ELF-1 (cell line): ENCODE data around the gene CSAG1.
"Not testable (repeated sequence)": the region's sequence is repeated elsewhere in the genome, so short reads cannot be mapped to it uniquely, and the experiment has no call there.

Experiments used
- DNase-seq: peaks from one replicate; pipeline ENCODE4 v3.0.0-alpha.2; 2016; ENCODE audit warnings: low read depth, low spot score

Gene CSAG1, protein sequence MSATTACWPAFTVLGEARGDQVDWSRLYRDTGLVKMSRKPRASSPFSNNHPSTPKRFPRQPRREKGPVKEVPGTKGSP

DNA sequence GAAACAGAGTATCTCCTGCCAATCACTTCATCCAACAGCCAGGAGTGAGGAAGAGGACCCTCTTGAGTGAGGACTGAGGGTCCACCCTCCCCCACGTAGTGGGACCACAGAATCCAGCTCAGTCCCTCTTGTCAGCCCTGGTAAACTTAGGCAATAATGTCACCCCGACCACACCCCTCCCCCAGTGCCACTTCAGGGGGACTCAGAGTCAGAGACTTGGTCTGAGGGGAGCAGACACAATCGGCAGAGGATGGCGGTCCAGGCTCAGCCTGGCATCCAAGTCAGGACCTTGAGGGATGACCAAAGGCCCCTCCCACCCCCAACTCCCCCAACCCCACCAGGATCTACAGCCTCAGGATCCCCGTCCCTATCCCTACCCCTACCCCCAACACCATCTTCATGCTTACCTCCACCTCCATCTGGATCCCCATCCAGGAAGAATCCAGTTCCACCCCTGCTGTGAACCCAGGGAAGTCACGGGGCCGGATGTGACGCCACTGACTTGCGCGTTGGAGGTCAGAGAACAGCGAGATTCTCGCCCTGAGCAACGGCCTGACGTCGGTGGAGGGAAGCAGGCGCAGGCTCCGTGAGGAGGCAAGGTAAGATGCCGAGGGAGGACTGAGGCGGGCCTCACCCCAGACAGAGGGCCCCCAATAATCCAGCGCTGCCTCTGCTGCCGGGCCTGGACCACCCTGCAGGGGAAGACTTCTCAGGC is at the start of gene CSAG1, which contains the start of gene MAGEA12:
Gene CSAG1 (minus strand): TSS at position 461 of the 715 bp plus-strand sequence. CDS start 1,261 bp downstream, outside the sequence.
Gene MAGEA12 (plus strand): TSS at position 497 of the 715 bp plus-strand sequence. CDS start 2,405 bp downstream, outside the sequence.
- DNase-seq, result no peak

DNA sequence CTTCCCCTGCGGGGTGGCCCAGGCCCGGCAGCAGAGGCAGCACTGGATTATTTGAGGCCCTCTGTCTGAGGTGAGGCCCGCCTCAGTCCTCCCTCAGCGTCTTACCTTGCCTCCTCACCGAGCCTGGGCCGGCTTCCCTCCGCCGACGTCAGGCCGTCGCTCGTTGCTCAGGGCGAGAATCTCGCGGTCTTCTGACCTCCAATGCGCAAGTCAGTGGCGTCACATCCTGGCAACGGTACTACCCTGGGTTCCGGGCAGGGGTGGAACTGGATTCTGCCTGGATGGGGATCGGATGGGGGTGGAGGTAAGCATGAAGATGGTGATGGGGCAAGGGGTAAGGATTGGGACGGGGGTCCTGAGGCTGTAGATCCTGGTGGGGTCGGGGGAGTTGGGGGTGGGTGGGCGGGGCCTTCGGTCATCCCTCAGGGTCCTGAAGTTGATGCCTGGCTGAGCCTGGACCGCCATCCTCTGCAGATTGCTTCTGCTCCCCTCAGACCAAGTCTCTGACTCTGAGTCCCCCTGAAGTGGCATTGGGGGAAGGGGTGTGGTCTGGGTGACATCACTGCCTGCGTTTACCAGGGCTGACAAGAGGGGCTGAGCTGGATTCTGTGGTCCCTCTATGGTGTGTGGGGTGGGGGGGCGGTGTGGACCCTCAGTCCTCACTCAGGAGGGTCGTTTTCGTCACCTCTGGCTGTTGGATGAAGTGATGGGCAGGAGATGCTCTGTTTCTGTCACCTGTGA is 36.2 kb upstream of the CSAG1 start, which contains the start of gene MAGEA6:
Gene MAGEA6 (minus strand): TSS at position 141 of the 741 bp plus-strand sequence. CDS start 2,039 bp downstream, outside the sequence.
- not testable (repeated sequence) for DNase-seq

DNA sequence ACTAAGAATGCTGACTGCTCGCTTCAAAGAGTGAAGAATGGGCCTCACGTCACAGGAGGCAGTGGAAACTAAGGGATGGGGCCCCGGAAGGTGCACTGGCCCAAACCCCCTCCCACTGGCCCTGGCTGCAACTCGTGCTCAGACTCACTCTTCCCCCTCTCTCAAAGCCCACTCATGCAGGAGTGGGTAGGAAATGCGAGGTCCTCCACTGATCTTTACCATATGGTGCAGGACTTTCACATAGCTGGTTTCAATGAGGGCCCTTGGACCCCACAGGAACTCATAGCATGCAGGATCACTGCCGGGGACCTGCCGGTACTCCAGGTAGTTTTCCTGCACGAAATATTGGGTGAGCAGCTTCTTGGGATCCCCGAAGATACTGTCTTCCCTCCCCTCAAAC is 33.0 kb upstream of the CSAG1 start:
- not testable (repeated sequence) for DNase-seq

DNA sequence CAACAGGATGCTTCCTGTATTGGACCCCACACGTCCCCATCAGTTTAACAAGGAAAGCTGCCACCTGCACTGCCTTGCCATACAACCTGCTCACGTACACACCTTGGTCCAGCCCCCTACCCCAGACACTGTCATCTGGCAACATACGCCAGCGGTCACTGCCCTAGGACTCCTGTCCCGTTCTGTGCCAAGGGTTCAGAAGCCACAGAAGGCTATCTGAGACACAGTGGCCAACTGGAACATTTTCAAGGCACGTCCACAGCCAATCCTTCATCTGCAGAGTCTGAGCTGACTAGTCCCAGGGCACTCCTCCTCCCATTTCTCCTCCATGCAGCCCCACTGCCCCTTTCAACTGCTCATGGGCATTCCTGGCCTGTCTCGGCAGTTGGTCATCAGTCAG is 28.1 kb upstream of the CSAG1 start:
- DNase-seq, result not testable (repeated sequence)

DNA sequence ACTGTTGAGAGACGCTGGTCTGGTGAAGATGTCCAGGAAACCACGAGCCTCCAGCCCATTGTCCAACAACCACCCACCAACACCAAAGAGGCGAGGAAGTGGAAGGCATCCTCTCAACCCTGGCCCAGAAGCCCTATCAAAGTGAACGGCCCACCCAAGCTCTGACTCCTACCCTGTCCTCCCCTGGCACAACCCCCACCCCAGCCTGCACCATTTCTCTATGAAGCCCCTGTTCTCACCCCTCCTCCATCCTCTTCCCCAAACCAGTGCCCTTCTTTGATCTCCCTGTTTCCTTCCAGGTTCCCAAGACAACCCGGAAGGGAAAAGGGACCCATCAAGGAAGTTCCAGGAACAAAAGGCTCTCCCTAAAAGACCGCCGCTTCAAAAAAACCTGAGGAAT is 26.0 kb upstream of the CSAG1 start:
- DNase-seq, result not testable (repeated sequence)

DNA sequence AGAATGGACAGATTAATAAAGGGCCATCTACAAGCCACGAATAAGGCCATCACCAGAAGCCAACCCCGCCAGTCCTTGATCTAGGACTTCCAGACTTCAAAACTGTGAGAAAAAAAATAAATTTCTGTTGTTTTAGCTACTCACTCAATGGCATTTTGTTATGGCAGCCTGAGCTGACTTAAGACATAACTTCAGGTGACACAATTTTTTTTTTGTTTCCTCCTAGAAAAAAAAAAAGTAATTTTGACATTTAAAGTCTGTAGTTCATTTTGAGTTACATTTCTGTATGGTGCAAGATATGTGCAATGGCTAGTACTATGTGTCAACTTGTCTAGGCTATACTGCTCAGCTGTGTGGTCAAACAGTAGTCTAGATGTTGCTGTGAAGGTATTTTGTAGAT is 25.4 kb upstream of the CSAG1 start, which contains the start of gene CSAG3:
Gene CSAG3 (plus strand): TSS at position 301 of the 400 bp plus-strand sequence.
- DNase-seq, result not testable (repeated sequence)

DNA sequence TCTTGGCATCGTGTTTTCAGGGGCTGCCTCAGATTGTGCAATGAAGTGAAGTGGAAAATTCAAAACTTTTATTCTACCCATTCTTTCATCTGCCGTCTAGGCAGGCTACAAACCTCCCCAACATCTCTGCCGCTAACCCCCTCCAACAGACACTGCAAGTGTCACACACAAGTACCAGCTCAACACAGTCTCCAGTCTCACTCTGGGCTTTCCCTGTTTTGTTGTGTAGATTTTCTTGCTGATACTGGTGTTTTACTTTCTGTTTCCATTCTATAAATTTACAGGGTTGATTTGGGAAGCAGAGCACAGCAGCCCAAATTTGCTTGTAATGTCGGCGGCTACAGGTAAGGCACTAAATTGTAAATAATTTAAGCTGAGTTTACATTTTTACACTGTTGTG is 21.4 kb upstream of the CSAG1 start:
- DNase-seq, result not testable (repeated sequence)

DNA sequence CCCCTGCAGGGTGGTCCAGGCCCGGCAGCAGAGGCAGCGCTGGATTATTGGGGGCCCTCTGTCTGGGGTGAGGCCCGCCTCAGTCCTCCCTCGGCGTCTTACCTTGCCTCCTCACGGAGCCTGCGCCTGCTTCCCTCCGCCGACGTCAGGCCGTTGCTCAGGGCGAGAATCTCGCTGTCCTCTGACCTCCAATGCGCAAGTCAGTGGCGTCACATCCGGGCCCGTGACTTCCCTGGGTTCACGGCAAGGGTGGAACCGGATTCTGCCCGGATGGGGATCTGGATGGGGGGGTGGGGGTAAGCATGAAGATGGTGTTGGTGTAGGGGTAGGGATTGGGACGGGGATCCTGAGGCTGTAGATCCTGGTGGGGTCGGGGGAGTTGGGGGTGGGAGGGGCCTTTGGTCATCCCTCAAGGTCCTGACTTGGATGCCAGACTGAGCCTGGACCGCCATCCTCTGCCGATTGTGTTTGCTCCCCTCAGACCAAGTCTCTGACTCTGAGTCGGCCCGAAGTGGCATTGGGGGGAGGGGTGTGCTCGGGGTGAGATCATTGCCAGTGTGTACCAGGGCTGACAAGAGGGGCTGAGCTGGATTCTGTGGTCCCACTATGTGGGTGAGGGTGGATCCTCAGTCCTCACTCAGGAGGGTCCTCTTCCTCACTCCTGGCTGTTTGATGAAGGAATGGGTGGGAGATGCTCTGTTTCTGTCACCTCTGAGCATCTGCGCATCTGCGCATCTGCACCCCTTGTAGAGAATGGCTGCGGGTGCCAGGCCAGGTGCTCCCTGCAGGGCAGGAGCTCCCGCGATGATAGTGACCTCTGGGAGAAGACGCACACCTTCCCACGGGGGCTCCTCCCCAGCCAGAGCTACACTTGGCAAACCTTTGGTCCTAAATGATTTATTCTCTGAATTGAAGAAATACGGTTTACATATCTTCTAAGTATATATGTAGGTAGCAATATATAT is 20.4 kb upstream of the CSAG1 start, which contains the start of gene MAGEA2:
Gene MAGEA2 (minus strand): TSS at position 157 of the 965 bp plus-strand sequence. CDS start 2,479 bp downstream, outside the sequence.
- DNase-seq, result not testable (repeated sequence)

DNA sequence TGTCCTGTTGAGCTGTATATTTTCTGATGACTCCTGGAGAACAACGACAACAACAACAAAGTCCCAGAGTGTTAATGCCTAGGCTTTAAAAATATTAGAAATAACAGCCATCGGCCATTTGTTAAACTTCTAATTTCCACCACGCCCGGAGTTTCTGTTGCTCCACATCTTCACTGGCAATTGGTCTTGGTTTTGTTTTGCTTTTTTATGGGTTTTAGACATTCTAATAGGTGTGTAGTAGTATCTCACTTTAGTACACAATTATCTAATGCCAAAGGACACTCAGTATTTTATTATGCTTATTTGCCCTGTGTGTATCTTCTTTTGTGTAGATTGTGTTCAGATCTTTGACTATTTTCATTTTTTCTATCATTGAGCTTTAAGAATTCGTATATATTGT is 5.0 kb upstream of the CSAG1 start:
- no peak for DNase-seq

DNA sequence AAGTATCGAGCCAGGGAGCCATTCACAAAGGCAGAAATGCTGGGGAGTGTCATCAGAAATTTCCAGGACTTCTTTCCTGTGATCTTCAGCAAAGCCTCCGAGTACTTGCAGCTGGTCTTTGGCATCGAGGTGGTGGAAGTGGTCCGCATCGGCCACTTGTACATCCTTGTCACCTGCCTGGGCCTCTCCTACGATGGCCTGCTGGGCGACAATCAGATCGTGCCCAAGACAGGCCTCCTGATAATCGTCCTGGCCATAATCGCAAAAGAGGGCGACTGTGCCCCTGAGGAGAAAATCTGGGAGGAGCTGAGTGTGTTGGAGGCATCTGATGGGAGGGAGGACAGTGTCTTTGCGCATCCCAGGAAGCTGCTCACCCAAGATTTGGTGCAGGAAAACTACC is 3.0 kb upstream of the CSAG1 start:
- DNase-seq, result not testable (repeated sequence)

DNA sequence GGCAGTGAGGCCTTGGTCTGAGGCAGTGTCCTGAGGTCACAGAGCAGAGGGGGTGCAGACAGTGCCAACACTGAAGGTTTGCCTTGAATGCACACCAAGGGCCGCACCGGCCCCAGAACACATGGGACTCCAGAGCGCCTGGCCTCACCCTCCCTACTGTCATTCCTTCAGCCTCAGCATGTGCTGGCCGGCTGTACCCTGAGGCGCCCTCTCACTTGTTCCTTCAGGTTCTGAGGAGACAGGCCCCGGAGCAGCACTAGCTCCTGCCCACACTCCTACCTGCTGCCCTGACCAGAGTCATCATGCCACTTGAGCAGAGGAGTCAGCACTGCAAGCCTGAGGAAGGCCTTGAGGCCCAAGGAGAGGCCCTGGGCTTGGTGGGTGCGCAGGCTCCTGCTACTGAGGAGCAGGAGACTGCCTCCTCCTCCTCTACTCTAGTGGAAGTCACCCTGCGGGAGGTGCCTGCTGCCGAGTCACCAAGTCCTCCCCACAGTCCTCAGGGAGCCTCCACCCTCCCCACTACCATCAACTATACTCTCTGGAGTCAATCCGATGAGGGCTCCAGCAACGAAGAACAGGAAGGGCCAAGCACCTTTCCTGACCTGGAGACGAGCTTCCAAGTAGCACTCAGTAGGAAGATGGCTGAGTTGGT is 2.5 kb upstream of the CSAG1 start:
- DNase-seq, result no peak

DNA sequence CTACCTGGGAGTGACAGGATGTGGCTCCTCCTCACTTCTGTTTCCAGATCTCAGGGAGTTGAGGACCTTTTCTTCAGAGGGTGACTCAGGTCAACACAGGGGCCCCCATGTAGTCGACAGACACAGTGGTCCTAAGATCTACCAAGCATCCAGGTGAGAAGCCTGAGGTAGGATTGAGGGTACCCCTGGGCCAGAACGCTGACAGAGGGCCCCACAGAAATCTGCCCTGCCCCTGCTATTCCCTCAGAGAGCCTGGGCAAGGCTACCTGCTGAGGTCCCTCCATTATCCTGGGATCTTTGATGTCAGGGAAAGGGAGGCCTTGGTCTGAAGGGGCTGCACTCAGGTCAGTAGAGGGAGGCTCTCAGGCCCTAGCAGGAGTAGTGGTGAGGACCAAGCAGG is 1.6 kb upstream of the CSAG1 start:
- no peak for DNase-seq

DNA sequence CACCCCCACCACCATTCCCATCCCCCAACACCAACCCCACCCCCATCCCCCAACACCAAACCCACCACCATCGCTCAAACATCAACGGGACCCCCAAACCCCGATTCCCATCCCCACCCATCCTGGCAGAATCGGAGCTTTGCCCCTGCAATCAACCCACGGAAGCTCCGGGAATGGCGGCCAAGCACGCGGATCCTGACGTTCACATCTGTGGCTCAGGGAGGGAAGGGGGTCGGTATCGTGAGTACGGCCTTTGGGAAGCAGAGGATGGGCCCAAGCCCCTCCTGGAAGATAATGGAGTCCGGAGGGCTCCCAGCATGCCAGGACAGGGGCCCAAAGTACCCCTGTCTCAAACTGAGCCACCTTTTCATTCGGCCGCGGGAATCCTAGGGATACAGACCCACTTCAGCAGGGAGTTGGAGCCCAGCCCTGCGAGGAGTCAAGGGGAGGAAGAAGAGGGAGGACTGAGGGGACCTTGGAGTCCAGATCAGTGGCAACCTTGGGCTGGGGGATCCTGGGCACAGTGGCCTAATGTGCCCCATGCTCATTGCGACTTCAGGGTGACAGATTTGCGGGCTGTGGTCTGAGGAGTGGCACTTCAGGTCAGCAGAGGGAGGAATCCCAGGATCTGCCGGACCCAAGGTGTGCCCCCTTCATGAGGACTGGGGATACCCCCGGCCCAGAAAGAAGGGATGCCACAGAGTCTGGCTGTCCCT is 780 bp upstream of the CSAG1 start:
- DNase-seq, result not testable (repeated sequence)

DNA sequence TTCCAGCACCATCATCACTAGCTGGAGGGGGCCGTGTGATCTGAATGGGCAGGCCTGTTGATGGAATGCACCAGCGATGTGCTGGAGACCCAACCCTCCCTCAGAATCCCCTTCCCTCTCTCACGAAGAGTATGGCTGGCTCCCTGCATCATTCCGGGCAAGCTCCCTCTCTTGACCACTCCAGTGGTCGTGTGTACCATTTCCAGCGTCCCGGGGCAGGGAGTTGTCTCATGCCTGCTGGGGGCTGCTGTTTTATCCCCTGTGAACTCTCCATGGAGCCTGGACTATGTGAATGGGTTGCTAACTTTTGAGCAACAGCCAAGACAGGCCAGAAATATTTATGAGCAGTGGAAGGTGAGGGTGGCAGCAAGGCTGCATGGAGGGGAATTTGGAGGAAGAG is 8.1 kb downstream of the CSAG1 start:
- peak; percentile 28 for DNase-seq

DNA sequence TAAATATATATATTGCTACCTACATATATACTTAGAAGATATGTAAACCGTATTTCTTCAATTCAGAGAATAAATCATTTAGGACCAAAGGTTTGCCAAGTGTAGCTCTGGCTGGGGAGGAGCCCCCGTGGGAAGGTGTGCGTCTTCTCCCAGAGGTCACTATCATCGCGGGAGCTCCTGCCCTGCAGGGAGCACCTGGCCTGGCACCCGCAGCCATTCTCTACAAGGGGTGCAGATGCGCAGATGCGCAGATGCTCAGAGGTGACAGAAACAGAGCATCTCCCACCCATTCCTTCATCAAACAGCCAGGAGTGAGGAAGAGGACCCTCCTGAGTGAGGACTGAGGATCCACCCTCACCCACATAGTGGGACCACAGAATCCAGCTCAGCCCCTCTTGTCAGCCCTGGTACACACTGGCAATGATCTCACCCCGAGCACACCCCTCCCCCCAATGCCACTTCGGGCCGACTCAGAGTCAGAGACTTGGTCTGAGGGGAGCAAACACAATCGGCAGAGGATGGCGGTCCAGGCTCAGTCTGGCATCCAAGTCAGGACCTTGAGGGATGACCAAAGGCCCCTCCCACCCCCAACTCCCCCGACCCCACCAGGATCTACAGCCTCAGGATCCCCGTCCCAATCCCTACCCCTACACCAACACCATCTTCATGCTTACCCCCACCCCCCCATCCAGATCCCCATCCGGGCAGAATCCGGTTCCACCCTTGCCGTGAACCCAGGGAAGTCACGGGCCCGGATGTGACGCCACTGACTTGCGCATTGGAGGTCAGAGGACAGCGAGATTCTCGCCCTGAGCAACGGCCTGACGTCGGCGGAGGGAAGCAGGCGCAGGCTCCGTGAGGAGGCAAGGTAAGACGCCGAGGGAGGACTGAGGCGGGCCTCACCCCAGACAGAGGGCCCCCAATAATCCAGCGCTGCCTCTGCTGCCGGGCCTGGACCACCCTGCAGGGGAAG is 19.4 kb downstream of the CSAG1 start, which contains the start of gene MAGEA2B:
Gene MAGEA2B (plus strand): TSS at position 814 of the 973 bp plus-strand sequence. CDS start 2,479 bp downstream, outside the sequence.
- not testable (repeated sequence) for DNase-seq

DNA sequence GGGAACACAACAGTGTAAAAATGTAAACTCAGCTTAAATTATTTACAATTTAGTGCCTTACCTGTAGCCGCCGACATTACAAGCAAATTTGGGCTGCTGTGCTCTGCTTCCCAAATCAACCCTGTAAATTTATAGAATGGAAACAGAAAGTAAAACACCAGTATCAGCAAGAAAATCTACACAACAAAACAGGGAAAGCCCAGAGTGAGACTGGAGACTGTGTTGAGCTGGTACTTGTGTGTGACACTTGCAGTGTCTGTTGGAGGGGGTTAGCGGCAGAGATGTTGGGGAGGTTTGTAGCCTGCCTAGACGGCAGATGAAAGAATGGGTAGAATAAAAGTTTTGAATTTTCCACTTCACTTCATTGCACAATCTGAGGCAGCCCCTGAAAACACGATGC is 20.3 kb downstream of the CSAG1 start:
- not testable (repeated sequence) for DNase-seq

DNA sequence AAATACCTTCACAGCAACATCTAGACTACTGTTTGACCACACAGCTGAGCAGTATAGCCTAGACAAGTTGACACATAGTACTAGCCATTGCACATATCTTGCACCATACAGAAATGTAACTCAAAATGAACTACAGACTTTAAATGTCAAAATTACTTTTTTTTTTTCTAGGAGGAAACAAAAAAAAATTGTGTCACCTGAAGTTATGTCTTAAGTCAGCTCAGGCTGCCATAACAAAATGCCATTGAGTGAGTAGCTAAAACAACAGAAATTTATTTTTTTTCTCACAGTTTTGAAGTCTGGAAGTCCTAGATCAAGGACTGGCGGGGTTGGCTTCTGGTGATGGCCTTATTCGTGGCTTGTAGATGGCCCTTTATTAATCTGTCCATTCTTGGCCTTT is 24.3 kb downstream of the CSAG1 start, which contains the start of gene CSAG2:
Gene CSAG2 (minus strand): TSS at position 101 of the 400 bp plus-strand sequence. CDS start 161 bp downstream, outside the sequence.
- DNase-seq, result not testable (repeated sequence)

DNA sequence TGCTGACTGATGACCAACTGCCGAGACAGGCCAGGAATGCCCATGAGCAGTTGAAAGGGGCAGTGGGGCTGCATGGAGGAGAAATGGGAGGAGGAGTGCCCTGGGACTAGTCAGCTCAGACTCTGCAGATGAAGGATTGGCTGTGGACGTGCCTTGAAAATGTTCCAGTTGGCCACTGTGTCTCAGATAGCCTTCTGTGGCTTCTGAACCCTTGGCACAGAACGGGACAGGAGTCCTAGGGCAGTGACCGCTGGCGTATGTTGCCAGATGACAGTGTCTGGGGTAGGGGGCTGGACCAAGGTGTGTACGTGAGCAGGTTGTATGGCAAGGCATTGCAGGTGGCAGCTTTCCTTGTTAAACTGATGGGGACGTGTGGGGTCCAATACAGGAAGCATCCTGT is 27.0 kb downstream of the CSAG1 start:
- not testable (repeated sequence) for DNase-seq
